HL-60/S4 treated with phorbol 12-myristate 13-acetate at 8.2 ng/mL for 4 days and 3 days (cell line): ENCODE data around the gene SFXN5.
"Not testable (repeated sequence)": the region's sequence is repeated elsewhere in the genome, so short reads cannot be mapped to it uniquely, and the experiment has no call there.

Experiments
- in situ Hi-C: fragments of 300-500 bp; cut with MboI; formaldehyde crosslinking; loops from 2 replicates; pipeline ENCODE4 v1.15.0; 2022; ENCODE audit warnings: low sequenced_read_pairs

Gene SFXN5

DNA sequence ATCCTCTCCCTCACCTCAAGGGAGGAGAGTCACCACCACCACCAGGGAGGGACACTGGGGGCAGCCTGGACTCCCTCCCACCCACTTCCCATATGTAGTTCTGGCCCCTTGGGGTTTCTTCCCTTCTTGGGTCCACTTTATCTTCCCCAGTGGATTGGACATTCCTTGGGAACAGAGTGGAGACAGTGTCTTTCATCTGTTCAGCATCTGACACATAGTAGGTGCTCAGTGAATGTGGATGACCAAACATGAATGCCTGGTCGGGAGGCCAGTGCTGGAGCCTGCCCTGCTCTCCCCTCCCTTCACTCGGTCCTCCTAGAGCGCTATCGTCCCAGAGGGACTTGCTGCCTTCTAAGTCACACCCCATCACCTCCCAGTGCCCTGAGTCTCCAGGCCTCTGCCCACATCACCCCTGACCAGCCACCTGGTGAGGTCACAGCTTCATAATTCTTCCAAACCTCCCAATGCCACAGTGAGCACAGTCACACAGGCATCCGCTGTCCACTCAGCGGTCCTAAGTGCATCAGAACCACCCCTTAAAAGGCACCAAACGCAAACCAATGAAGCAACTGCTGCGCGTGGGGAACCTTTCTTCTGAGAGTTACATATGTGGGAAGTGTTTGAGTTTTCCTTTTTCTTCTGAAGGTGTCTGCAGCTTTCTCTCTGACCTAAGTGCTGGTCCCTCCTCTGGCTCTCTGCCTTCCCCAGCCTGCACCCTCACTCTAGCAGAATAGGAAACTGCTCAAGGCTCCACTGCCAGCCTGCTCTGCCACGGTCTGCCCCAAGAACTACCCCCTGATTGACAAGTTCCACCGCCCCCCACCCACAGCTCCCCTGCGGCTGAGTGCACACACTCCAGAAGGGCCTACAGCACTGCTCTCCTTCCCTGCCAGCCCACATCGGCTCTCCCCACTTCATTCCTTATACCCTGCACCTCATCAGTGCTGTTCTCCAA, 7.2 kb upstream of the SFXN5 start:
- in situ Hi-C loops, result no loop called here

- in situ Hi-C loops, result no loop called here
Observed at GRCh38 chr2:73077424-73077795, 5.9 kb upstream of the SFXN5 start.

DNA sequence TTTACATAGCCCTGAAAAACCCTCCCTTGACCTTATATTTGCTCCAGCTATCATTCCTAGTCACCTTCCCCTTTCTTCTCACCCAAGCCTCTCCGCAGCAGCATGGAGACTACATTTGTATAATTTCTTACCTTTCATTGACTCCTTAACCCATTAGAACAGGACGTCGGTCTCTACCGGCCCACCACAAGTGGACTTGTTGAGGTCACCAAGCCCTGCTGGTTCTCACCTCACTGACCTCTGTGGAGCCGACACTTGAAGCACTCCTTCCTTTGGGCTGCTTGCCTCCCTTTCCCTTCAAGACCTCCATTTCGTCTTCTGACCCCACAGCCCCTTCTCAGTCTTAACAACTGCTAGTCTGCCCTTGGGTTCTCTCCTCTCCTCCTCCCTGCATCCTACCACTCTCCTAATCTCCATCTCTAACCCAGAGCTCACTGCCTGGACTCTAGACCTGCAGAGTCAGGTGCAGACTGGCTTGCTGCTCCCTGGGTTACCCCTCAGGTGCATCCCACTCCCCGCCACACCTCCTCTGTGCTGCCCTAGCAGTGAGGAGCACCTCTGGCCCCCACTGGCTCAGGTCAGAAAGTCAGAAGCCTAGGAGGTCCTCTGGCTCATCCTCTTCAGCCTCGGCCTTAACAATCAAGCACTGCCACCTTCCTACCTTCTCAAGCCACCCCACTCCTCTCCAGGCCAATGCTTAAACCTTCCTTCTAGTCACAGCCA, 5.3 kb upstream of the SFXN5 start:
- in situ Hi-C loops, result no loop called here

- in situ Hi-C loops, result no loop called here
Observed at GRCh38 chr2:73075477-73076373, 4.2 kb upstream of the SFXN5 start.

DNA sequence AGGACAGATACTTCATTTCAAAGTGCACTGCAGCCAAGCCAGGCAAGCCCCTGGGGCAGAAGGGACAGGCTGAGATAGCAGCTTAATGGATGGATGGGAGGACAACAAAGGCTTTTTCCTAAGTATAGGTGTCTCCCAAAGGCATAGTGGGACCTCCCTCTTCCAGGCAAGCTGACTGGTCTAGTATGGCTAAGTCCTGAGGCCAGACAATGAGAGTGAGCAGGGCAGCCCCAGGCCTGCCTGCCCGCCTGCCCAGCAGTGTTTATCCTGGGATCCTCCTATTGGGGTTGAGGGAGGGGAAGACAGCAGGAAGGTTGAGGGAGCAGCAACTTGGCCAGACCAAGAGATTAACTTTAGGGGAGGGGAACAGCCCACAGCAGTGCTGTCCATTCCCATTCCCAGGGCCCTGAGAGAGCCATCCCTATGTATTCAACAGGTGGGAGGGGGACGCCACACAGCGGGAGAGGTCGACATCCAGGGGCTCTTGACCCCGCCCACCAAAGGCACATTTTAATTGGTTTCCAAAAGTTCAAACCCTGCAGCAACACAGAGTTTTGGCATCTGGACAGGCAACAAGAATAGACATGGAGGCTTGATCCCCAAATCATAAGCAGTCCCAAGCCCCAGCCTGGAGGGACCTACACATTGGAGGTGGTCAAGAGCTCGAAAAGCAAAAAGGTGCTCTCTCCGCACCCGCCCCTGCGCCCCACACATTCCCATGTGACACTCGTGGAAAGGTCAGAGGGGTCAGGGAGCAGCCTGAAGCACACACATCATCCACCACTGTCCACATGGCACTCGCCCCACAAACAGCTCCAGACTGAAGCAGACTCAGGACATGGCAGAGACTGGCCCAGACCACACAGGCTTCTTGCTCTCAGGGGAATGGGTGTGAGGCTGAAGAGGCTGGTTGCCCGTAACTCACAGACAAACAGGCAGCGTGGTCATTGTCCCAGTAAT, 2.9 kb upstream of the SFXN5 start:
- in situ Hi-C loops, result no loop called here

GRCh38 chr2:73072416-73072815, 904 bp upstream of the SFXN5 start:
- in situ Hi-C loops, result no loop called here

DNA sequence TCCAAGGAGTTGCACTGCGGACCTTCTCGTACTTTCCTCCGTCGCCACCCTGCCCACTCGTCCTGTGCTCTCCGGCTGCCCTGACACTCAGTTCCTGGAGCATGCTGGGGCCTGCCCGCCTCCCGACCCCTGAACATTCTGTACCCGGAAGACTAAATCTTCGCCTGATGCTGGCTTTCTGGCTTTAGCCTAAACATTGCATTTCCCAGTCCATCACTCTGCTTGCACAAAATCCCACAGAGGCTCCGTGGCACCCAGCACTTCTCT, 550 bp upstream of the SFXN5 start:
- in situ Hi-C loops, result no loop called here

- in situ Hi-C loops, result no loop called here
Observed at GRCh38 chr2:73070643-73071359, 711 bp downstream of the SFXN5 start.

DNA sequence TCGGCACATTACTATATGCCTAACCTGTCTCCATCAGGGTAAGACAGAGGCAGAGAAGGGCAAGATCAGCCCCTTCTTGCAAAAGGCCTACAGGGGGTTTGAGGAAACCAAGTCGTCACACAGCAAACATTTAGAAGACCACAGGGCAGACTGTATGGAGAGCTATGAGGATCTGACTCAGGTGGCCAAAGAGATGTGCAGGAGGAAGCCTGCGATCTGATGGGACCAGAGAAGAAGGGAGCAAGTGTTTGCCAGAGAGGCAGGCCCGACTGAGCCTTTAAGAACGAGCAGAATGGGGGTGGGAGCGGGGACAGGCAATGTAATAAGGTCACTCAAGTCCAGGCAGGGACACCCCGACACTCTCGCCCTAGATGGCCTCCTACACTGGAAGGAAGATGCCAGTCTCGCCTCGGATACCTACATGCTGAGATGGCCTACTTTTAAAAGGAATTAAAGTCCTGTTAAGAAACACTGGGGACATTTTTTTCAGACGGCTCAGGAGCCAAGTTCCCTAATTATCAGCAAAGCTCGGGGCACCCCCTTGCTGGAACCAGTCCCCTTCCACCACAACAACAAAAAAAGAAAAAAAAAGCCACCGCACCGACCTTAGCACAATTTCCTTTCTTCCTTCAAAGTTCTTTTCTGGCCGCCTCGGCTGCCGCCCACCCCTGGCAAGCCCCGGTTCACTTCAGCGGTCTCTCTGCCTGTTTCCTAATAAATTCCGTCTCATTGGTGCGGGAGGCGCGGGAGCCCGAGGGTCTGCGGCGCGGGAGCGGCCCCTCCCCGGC, 1.5 kb downstream of the SFXN5 start:
- in situ Hi-C loops, result no loop called here

GRCh38 chr2:73069041-73069854, 2.3 kb downstream of the SFXN5 start:
- in situ Hi-C loops, result no loop called here

- in situ Hi-C loops, result no loop called here
Observed at GRCh38 chr2:73068147-73068546, 3.4 kb downstream of the SFXN5 start.

DNA sequence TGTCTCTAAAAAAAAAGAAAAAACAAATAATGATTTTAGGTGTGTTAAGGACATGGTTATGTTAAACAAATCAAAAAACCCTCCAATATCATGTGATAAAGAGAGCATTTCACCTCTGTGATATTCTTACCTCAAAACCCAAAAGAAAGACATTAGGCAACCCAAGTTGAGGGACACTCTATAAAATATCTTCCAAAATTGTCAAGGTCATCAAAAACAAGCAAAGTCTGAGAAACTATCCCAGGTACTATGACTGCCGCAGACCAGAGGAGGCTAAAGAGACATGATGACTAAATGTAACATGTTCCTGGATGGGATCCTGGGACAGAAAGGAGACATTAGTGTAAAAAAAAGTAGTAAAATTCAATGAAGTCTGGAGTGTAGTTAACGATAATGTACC, 4.5 kb downstream of the SFXN5 start:
- in situ Hi-C loops, result no loop called here

- in situ Hi-C loops, result not testable (repeated sequence)
Observed at GRCh38 chr2:73065070-73065469, 6.4 kb downstream of the SFXN5 start.

DNA sequence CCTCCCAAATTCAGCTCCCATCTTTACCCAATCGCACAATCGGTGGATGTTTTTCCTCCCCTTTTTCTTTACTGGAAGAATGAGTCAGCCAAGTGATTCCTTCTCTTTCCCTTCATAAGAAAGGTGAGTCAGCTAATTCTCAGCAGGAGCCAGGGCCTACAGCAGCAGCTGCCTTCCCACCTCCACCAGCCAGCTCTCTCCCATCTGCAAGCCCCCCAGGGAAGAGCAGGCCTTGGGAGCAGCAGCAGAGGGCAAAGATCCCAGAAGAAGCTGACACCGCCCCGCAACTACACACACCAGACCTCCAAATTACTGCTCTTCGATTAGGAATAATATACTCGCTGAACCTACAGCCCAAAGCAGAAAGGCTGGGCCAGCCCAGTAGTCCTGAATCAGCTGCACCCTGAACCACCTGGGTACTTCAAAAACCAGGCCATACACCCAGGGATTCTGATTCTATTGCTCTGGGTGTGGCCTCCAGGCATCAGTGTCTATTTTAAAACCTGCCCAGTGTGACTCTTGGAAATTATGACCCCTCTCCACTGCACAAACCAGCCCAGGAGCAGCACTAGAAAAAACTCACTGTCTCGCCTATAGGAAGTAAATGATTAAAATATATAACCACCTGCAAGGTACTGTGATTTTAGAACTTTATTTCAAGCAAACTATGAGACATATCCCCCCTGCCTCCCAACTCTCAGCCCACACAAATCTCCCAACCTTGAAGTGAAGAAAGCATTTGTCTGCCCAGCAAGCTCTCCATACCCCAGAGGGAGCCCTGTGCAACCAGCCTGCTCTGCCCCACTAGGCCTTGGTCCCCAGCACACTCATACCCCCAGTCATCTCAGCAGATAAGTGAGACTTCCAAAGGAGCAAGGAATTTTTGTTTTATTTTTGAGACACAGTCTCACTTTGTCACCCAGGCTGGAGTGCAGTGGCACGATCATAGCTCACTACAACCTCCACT, 7.3 kb downstream of the SFXN5 start:
- in situ Hi-C loops, result no loop called here

DNA sequence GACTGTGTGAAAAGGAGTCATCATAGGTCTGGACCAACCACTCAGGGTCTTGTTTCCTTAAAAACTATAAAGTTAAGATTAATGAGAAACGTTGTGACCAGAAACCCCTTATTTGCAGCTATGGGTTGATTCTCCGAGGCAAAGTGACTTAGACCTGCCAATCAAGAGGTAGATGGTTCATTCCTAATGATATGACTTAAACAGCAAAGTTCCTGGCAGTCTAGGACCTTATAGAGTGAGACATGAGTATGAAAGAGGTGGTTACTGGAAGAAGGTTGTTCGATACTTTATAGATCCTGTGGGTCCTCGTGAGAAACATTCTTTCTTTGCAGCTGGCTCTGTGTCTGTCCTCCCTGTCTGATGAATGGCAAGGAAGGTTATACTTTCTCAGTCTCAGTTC, 8.0 kb downstream of the SFXN5 start:
- in situ Hi-C loops, result no loop called here

GRCh38 chr2:73059106-73059505, 12.4 kb downstream of the SFXN5 start:
- in situ Hi-C loops, result no loop called here

DNA sequence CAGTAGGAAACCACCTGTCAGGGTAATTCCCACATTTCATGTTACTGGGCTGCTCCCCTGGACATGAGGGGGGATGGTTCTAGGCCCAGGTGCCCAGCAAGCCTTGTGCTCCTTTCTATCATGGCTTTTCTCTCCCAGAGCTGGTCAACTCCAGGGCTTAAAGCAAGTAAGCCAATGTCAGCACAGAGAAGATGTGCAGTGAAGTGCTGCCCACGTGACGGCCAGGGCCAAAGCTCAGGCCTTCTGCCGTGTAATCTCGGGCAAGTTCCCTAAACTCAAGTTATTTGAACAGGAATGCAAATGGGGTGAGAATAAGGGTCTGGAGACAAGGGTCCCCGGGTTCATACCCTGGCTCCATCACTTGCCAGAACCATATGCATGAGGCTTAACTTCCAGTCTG, 16.5 kb downstream of the SFXN5 start:
- in situ Hi-C loops, result no loop called here
